GM21515 (cell line): ENCODE data around the gene RAB5IF.
"Not testable (repeated sequence)": the region's sequence is repeated elsewhere in the genome, so short reads cannot be mapped to it uniquely, and the experiment has no call there.

Experiments
- ATAC-seq: cut with Tn5 transposase; IDR thresholded peaks from one replicate; pipeline ENCODE4 v1.9.1; 2021; ENCODE audit not compliant: unreplicated experiment

The RAB5IF gene

DNA sequence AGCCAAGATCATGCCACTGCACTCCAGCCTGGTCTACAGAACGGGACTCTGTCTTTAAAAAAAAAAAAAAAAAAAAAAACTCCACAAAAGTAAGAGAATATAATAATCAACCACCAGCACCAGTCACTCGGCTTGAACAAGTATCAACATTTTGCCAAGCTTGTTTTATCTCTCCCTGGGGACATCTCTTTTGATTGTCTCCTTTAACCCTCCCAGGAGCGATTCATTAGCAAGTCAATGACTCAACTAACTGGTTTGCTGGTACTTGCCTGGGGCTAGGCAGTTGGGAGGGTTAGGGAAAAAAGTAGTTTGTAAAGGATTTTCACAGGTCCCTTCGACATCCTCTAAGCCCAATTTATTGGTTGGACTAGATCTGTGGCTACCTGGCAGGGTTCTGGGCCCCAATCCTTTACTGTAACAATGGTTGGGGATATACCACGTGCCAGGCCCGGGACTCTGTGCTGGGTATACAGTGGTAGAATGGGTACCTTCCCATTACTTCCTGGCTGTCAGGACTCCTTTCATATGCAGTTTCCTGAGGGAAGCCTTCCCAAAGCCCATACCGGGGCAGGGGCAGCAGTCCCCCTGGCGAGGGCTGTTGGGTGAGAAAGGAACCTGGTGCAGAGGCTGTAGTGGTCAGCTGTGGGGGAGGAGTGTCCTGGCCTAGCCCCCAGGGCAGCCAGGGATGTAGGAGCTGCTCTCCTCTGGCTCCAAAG lies 20.0 kb upstream of the RAB5IF start:
- ATAC-seq, result no peak

- ATAC-seq, result no peak
Measured at GRCh38 chr20:36587388-36588070, 18.1 kb upstream of the RAB5IF start.

- ATAC-seq, result no peak
Measured at GRCh38 chr20:36591281-36591680, 14.3 kb upstream of the RAB5IF start.

- ATAC-seq, result no peak
Measured at GRCh38 chr20:36591854-36592641, 13.5 kb upstream of the RAB5IF start.

DNA sequence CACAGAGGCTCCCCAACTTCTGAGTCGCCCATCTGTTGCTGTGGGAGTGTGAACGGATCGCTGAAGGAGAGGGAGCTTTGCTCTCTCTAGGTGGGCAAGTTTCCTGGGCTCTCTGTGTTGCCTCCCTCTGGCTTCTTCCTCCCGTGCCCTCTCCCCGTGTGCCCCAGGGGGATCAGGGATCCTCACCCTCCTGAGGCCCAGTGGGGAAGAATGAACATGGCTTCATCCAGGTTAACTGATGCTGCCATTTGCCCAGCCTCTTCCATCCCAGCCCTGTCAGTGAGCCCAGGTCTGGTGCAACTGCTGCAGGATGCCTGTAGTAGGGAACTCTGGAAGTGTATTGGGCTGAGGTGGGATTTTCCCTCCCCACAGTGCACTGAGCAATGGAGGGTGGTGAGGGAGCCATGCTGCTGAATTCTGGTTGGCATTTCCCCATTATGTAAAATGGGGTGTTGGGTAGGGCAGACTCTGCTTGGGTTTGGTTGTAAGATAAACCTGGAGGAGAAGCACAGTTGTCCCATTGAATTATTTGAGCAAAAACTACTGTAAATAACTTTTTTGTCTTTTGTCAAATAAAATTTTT lies 12.1 kb upstream of the RAB5IF start:
- ATAC-seq, result no peak

GRCh38 chr20:36599912-36600345 lies 5.7 kb upstream of the RAB5IF start:
- ATAC-seq, result no peak

DNA sequence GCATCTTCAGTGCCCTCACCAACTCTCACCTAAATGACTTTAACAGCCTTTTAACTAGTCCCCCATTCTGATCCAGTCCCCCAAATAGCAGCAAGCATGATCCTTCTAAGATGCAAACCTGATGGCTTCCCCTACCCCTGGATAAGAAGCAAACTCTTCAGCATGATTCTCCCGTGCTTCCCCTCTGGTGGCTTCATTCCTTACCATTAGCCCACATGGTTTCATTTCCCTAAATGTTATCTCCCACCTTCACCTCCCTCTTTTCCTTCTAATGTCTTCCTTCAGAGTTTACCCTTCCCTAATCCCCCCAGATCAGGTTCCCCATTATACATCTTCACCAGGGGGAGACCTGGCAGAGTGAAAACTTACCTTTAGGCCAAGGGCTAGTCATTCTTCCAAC lies 4.0 kb upstream of the RAB5IF start:
- no peak for ATAC-seq

GRCh38 chr20:36604952-36605398 lies 604 bp upstream of the RAB5IF start:
- peak; percentile 27 for ATAC-seq

- ATAC-seq, result peak; percentile 14
Measured at GRCh38 chr20:36606158-36607066, 833 bp downstream of the RAB5IF start.

DNA sequence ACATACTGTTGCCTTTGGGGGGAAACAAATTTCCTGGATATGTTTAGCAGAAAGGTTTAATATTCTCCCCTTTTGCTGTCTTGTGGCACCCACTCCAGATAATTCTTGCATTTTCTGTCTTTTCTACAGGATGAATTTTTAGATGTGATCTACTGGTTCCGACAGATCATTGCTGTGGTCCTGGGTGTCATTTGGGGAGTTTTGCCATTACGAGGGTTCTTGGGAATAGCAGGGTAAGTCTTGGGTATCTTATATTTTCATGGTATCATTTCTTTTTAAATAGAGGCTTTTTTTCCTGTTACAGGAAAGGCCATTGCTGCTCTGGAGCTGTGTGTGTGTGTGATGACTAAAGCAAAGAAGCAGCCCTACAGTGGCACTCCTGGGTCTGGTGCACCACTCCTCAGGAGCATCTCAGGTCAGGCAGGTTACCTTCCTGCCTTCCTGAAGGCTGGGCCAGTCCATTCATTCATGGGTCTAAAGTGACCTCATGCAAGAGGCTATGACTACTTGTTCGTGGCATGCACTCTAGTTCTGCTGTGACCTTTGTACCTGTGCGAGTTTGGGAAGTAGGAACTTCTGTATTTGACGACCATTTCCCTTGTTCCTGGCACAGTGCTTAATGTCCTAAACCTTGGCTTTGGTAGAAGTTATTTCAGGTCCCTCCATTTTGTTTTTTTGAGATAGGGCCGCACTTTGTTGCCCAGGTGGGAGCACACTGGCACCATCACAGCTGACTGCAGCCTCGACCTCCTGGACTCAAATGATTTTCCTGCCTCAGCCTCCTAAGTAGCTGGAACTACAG lies 2.2 kb downstream of the RAB5IF start:
- ATAC-seq, result no peak

DNA sequence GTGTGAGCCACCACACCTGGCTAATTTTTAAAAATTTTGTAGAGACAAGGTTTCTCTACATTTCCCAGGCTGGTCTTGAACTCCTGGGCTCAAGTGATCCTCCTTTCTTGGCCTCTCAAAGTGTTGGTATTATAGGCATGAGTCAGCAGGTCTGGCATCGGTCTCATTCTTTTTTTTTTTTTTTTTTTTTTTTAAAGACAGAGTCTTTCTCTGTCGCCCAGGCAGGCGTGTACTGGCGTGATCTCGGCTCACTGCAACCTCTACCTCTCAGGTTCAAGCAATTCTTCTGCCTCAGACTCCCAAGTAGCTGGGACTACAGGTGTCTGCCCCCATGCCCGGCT lies 2.8 kb downstream of the RAB5IF start:
- ATAC-seq, result not testable (repeated sequence)

- no peak for ATAC-seq
Measured at GRCh38 chr20:36611625-36612024, 6.0 kb downstream of the RAB5IF start.

DNA sequence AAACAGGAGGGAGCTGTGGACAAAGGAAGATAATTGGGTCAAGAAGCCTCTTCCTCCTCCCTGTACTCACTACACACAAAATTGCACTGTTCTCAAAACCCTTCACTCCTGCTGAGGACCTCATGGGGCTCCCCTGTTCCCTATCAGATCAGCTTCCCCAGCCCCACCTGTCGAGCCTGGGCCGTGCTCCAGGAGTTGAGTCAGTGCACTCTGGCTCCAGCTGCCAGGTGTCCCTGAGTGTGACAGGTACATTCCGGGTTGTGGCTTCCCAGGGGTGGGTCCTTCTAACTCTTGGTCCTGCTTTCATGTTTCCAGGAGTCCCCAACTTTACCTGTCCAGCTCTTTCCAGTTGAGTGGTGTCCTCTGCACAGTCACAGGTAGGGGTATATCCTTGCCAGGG lies 8.4 kb downstream of the RAB5IF start:
- ATAC-seq, result no peak

GRCh38 chr20:36614781-36615557 lies 9.4 kb downstream of the RAB5IF start:
- no peak for ATAC-seq

DNA sequence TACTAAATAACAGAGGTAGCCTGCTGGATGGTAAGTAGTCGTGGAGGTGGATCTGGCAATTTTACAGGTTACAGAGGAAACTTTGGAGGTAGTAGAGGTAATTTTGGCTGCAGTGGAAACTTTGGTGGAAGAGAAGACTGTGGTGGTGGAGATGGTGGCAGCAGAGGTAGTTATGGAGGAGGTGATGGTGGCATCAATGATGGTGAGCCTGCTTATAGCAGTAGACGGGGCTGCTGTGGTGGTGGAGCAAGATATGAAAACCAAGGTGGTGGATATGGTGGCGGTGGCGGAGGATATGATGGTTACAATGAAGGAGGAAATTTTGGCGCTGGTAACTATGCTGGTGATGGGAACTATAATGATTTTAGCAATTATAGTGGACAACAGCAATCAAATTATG lies 15.3 kb downstream of the RAB5IF start:
- no peak for ATAC-seq

DNA sequence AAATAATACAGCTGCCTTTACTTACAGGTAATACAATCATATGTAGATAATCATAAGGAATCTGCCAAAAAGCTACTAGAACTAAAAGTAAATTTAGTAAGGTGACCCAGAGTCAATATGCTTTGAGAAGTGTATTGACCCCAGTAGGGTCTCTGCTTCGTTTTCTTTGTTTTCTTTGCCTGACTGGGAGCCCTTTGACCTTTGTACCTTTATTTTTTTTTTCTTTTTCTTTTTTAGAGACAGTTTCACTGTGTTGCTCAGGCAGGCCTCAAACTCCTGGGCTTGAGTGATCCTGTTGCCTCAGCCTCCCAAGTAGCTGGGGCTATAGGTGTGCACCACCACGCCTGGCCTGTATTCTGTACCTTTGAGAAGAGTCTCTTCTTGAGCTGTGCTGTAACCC lies 17.9 kb downstream of the RAB5IF start:
- ATAC-seq, result no peak

DNA sequence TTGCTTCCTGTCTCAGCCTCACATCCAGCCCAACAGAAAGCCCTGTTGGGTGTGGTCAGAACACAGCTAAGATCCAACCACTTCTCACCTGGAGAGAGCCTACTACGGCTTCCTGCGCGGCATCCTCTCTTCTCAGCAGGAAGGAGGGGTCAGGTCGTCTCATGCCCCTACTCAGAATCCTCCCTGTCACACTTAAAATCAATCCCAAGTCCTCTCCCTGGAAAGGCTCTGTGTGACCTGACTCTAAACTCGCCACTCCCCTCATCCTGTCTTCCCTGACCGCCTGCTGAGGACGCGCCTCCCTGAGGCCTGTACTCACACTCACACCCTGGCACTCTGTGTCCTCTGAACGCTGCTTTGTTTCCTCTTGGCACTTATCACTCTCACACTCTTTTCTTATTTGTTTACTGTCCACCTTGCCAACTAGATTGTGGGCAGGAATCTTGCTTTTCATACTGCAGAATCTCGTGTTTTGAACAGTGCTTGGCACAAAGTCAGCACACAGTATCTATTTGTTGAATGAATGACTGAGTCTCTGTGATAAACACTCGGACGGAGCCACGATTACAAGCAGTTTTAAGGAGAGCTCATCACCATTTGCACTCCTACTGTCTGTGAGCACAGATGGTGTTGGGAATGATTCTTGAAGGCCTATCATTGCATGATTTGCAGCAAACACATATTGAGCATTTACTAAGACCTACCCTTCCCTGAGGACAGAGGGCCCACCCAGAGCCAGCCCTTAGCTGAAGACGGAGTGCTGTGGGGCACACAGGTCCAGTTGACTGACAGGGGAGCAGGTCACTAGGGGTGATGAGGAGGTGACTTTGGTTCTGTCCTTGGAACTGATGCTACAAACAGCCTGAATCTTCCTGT lies 18.7 kb downstream of the RAB5IF start:
- ATAC-seq, result no peak

- no peak for ATAC-seq
Measured at GRCh38 chr20:36624944-36625324, 19.4 kb downstream of the RAB5IF start.
